SH-SY5Y (cell line): ENCODE data around the gene CYP2W1.

Source experiments
- GATA2 ChIP-seq: IDR thresholded peaks from 2 replicates; pipeline ENCODE4 v1.6.1; 2011; ENCODE audit warnings: mild to moderate bottlenecking, low read depth, low read length
- GATA3 ChIP-seq: IDR thresholded peaks from 2 replicates; pipeline ENCODE4 v1.6.1; 2011; ENCODE audit warnings: low read depth, mild to moderate bottlenecking, low read length, moderate library complexity

- no peak for TF ChIP-seq GATA3
- no peak for TF ChIP-seq GATA2
Measured at GRCh38 chr7:937856-938484, 45.0 kb upstream of the CYP2W1 start.
